MM.1S (cell line): ENCODE results near the gene C10orf90.

Source experiments
- DNase-seq: peaks from one replicate; pipeline ENCODE4 v3.0.0-alpha.2; 2015
- H2AFZ ChIP-seq: fragments of 300-600 bp; sonication (generic); 2 replicates; pipeline ENCODE4 v1.6.0; 2016; ENCODE audit warnings: antibody characterized with exemption, low read length
- H3F3A ChIP-seq: fragments of 300-600 bp; sonication (generic); 2 replicates; pipeline ENCODE4 v1.6.1; 2016; ENCODE audit warnings: mild to moderate bottlenecking, antibody characterized with exemption, low read length, moderate library complexity, mixed read lengths; ENCODE audit not compliant: insufficient read depth
- H3K27ac ChIP-seq: fragments of 300-600 bp; sonication (generic); 2 replicates; pipeline ENCODE4 v1.5.1; 2016; ENCODE audit warnings: mild to moderate bottlenecking, low read length
- H3K27me3 ChIP-seq: fragments of 300-600 bp; sonication (generic); replicated peaks from 2 replicates; pipeline ENCODE4 v1.6.0; 2016; ENCODE audit warnings: low read length; ENCODE audit not compliant: insufficient read depth
- H3K36me3 ChIP-seq: fragments of 300-600 bp; sonication (generic); replicated peaks from 2 replicates; pipeline ENCODE4 v1.6.1; 2016; ENCODE audit warnings: mild to moderate bottlenecking, low read length, mixed read lengths; ENCODE audit not compliant: insufficient read depth
- H3K4me1 ChIP-seq: fragments of 300-600 bp; sonication (generic); 2 replicates; pipeline ENCODE4 v1.6.1; 2016; ENCODE audit warnings: low read length, mixed read lengths
- H3K4me2 ChIP-seq: fragments of 300-600 bp; sonication (generic); 2 replicates; pipeline ENCODE4 v1.6.0; 2016; ENCODE audit warnings: low read depth, low read length
- H3K4me3 ChIP-seq: fragments of 300-600 bp; sonication (generic); 2 replicates; pipeline ENCODE4 v1.5.1; 2016; ENCODE audit warnings: low read length, mixed read lengths
- H3K79me2 ChIP-seq: fragments of 300-600 bp; sonication (generic); 2 replicates; pipeline ENCODE4 v1.6.1; 2016; ENCODE audit warnings: mixed run types, low read length, mixed read lengths
- H3K9ac ChIP-seq: fragments of 300-600 bp; sonication (generic); 2 replicates; pipeline ENCODE4 v1.6.1; 2016; ENCODE audit warnings: low read length, mixed read lengths
- H3K9me2 ChIP-seq: fragments of 300-600 bp; sonication (generic); replicated peaks from 2 replicates; pipeline ENCODE4 v1.6.1; 2016; ENCODE audit warnings: mild to moderate bottlenecking, low read length, mixed read lengths; ENCODE audit not compliant: insufficient read depth
- H3K9me3 ChIP-seq: fragments of 300-600 bp; sonication (generic); replicated peaks from 2 replicates; pipeline ENCODE4 v1.6.1; 2016; ENCODE audit warnings: mild to moderate bottlenecking, low read length, mixed read lengths; ENCODE audit not compliant: insufficient read depth
- H4K20me1 ChIP-seq: fragments of 300-600 bp; sonication (generic); 2 replicates; pipeline ENCODE4 v1.6.1; 2016; ENCODE audit warnings: mild to moderate bottlenecking, low read length, moderate library complexity, mixed read lengths; ENCODE audit not compliant: insufficient read depth
- EZH2 ChIP-seq: fragments of 300-600 bp; sonication (generic); optimal IDR thresholded peaks from 2 replicates; pipeline ENCODE3; 2017; ENCODE audit warnings: low read depth, mild to moderate bottlenecking, antibody characterized with exemption, low read length, mixed read lengths
- EZH2phosphoT487 ChIP-seq: fragments of 300-600 bp; sonication (generic); IDR thresholded peaks from 2 replicates; pipeline ENCODE4 v1.6.1; 2018; ENCODE audit warnings: antibody characterized with exemption, low read length
- TF ChIP-seq, protein P1 (sequence below): fragments of 300-600 bp; sonication (generic); IDR thresholded peaks from 2 replicates; pipeline ENCODE4 v1.5.1; 2016; ENCODE audit warnings: antibody characterized with exemption, low read length, mixed read lengths

The C10orf90 gene

DNA sequence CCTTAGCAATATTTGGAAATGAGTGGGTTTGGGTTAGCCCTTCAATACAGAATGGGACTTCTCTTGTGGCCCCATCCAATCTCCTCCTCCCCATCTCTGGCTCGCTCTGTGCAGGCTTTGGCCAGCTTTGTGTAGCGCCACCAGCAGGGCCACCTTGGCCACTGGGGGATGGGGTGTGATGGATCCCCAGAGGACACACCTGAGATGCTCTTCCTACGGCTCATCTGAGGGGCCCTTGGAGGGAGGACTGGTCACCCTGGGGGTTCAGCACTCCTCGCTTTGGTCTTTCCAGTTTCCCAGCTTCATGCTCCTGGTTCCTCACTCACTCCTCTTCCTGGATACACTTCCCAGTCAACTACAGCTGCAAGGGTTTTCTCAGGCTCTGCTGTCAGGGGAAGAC is 15.3 kb upstream of the C10orf90 start:
- Histone ChIP-seq H3K4me1 (no peaks in the 10 kb centered on the region), H3K79me2 (no peaks in the 10 kb centered on the region), H4K20me1 (no peaks in the 10 kb centered on the region), H3K9ac (no peak overlapping the region), H3K36me3 (no peaks in the 10 kb centered on the region), H3K9me2 (no peaks in the 10 kb centered on the region), H3F3A (no peaks in the 10 kb centered on the region), H3K4me2 (no peak overlapping the region), H2AFZ (no peak overlapping the region), H3K27me3 (no peaks in the 10 kb centered on the region), H3K9me3 (no peaks in the 10 kb centered on the region), H3K4me3 (no peak overlapping the region), H3K27ac (no peak overlapping the region)
- DNase-seq: no peak
- TF ChIP-seq EZH2: no peak
- TF ChIP-seq, protein P1, sequence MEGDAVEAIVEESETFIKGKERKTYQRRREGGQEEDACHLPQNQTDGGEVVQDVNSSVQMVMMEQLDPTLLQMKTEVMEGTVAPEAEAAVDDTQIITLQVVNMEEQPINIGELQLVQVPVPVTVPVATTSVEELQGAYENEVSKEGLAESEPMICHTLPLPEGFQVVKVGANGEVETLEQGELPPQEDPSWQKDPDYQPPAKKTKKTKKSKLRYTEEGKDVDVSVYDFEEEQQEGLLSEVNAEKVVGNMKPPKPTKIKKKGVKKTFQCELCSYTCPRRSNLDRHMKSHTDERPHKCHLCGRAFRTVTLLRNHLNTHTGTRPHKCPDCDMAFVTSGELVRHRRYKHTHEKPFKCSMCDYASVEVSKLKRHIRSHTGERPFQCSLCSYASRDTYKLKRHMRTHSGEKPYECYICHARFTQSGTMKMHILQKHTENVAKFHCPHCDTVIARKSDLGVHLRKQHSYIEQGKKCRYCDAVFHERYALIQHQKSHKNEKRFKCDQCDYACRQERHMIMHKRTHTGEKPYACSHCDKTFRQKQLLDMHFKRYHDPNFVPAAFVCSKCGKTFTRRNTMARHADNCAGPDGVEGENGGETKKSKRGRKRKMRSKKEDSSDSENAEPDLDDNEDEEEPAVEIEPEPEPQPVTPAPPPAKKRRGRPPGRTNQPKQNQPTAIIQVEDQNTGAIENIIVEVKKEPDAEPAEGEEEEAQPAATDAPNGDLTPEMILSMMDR: no peak
- no peak for TF ChIP-seq EZH2phosphoT487

DNA sequence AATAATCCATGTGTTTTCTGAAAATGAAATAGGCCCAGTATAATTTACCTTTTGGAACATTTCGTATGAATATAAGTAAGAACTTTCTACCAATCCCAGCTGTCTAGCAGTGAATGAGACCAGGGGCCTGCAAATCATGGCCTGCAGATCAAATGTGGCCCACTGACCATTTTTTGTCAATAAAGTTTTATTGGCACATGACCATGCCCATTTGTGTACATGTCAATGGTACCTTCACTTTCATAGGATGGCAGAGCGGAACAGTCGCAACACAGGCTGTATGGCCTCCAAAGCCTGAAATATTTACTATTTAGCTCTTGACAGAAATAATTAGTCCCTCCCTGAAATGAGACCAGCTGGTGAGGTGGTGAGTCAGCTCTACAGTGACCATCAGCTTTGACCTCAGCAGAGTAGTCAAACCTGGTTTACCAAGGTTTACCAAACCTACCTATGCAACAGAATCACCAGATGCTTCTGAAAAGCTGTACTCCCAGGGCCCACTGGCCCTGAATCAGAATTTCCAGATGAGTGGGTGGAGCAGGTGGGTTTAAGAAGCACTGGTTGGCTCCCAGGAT is 13.8 kb upstream of the C10orf90 start:
- H3K4me3 ChIP-seq: no peak overlapping the region
- no peaks in the 10 kb centered on the region for H3K79me2 ChIP-seq
- no peak for DNase-seq
- H3K36me3 ChIP-seq: no peaks in the 10 kb centered on the region
- no peaks in the 10 kb centered on the region for H3K9me3 ChIP-seq
- H3K9ac ChIP-seq: no peak overlapping the region
- H3K9me2 ChIP-seq: no peaks in the 10 kb centered on the region
- H3K27ac ChIP-seq: no peak overlapping the region
- no peak overlapping the region for H3K4me2 ChIP-seq
- no peaks in the 10 kb centered on the region for H3K4me1 ChIP-seq
- no peaks in the 10 kb centered on the region for H3F3A ChIP-seq
- H3K27me3 ChIP-seq: no peaks in the 10 kb centered on the region
- TF ChIP-seq EZH2phosphoT487: no peak
- TF ChIP-seq EZH2: no peak
- TF ChIP-seq, protein P1: no peak
- no peak overlapping the region for H2AFZ ChIP-seq
- H4K20me1 ChIP-seq: no peaks in the 10 kb centered on the region

DNA sequence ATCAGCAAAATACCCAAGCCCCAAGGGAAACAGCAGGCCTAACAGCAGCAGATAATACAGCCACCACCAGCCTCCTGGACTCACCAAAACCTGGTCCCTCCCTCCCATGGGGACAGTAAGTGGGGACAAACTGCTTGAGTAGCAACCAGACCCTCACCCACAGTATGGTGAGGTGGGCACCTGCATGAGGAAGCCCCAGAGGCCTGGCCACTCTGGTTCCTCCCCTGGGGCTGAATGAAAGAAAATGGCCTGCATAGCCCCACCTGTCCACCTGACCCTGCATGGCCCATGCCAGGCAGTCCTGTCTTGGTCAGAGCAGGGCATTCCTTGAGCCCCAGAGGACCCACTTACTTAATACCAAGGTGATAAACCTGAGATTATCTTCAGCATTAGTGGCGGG is 13.0 kb upstream of the C10orf90 start:
- Histone ChIP-seq H3K36me3 (no peaks in the 10 kb centered on the region), H4K20me1 (no peaks in the 10 kb centered on the region), H3K27ac (no peak overlapping the region), H3K4me1 (no peaks in the 10 kb centered on the region), H3F3A (no peaks in the 10 kb centered on the region), H2AFZ (no peak overlapping the region), H3K4me3 (no peak overlapping the region), H3K4me2 (no peak overlapping the region), H3K9me2 (no peaks in the 10 kb centered on the region), H3K79me2 (no peaks in the 10 kb centered on the region), H3K9ac (no peak overlapping the region), H3K27me3 (no peaks in the 10 kb centered on the region), H3K9me3 (no peaks in the 10 kb centered on the region)
- no peak for DNase-seq
- no peak for TF ChIP-seq EZH2
- TF ChIP-seq, protein P1: no peak
- no peak for TF ChIP-seq EZH2phosphoT487
